ENCODE measurements around the gene LRRC4B. TPM values are rescaled to one million over a fixed set of nuclear protein-coding genes. Genes with fewer than 3 reads are reported as not detected.
A peak's percentile ranks its signal among the peaks of the same experiment; 100 is the strongest.

Gene LRRC4B
- total and polyA plus RNA-seq, 2 of the 4 experiments (the other 2 are of a cell fraction) = 0.03 TPM; not detected in 1

DNA sequence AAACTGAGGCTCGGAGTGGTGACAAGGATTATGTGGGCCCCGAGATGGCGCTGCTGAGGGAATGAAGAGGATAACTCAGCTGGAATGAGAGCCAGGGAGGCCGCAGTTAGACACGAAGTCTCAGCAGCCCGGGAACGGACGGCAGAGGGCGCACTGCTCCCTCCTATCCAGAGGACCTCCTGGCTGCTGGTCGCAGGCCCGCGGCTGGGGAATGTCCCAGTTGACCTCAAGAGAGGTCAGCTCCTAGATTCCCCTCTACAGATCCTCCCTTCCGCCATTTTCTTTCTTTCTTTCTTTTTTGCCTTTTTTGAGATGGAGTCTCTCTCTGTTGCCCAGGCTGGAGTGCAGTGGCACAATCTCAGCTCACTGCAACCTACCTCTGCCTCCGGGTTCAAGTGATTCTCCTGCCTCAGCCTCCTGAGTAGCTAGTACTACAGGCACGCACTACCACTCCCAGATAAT, 30.4 kb downstream of the LRRC4B start:
- H3K36me3 ChIP-seq (ENCODE audit: control insufficient read depth, insufficient read depth, low read length) = no peaks in the 10 kb centered on the region

More for the DNA sequence above, 30.4 kb downstream of the LRRC4B start:
- CTCF ChIA-PET = interaction anchor here (0.6 to 2.5 kb wide), 10 partner anchors 9 to 500 kb away, joined by 3 to 8 read pairs (median 4); no protein-coding TSS in a partner anchor
- Histone ChIP-seq H3K4me3 (ENCODE audit: insufficient read depth, low read depth, low read length) (no peak overlapping the region), H3K9me1 (ENCODE audit: insufficient read depth, low read length) (no peaks in the 10 kb centered on the region), H2BK5ac (ENCODE audit: low read depth, low read length, poor library complexity, severe bottlenecking) (no peak overlapping the region), H2AFZ (replicated peaks; ENCODE audit: low read length, poor library complexity) (peak overlapping the region; percentile 4), H2BK15ac (ENCODE audit: low read depth, low read length) (no peak overlapping the region), H3K14ac (replicated peaks; ENCODE audit: low read depth, low read length) (no peak overlapping the region), H3K9ac (ENCODE audit: low read depth, low read length) (no peak overlapping the region), H3K79me1 (ENCODE audit: low read depth in 1 of 2, low read length in 2 of 2) (no peaks in the 10 kb centered on the region), H4K5ac (ENCODE audit: low read depth, low read length) (no peak overlapping the region), H3K4me1 (ENCODE audit: control insufficient read depth, insufficient read depth, low read length) (no peaks in the 10 kb centered on the region), H4K91ac (ENCODE audit: insufficient read depth, low read depth, low read length) (no peak overlapping the region), H3K56ac (ENCODE audit: extremely low read depth, insufficient read depth, low read length) (no peak overlapping the region), H3K9me3 (ENCODE audit: control insufficient read depth, insufficient read depth, low read length) (peaks cover 3% of the 10 kb centered on the region; the same call in 1 of the 2 replicates), H2BK120ac (ENCODE audit: low read depth, low read length) (no peak overlapping the region), H3K27ac (ENCODE audit: insufficient read depth, low read length) (no peak overlapping the region), H3K18ac (ENCODE audit: low read depth, low read length) (no peak overlapping the region), H3K27me3 (ENCODE audit: control insufficient read depth, insufficient read depth, low read length) (no peaks in the 10 kb centered on the region; the same call in 1 of the 2 replicates), H2AK5ac (ENCODE audit: low read depth, low read length) (no peak overlapping the region), H2AK9ac (replicated peaks; ENCODE audit: low read depth, low read length, poor library complexity) (peak overlapping the region; percentile 65), H4K8ac (ENCODE audit: low read depth in 2 of 2, low read length in 2 of 2) (no peak overlapping the region), H3K4ac (ENCODE audit: low read depth, low read length) (no peak overlapping the region), H3K23ac (ENCODE audit: low read depth, low read length) (no peak overlapping the region), H3K4me2 (ENCODE audit: low read depth, low read length) (no peak overlapping the region), H2BK20ac (ENCODE audit: low read depth, low read length) (no peak overlapping the region), H4K20me1 (ENCODE audit: insufficient read depth, low read length) (no peaks in the 10 kb centered on the region)
- dilution Hi-C loops (cut with HindIII; ENCODE audit: low sequenced_read_pairs, unreplicated experiment) (no loop called here), in situ Hi-C loops (cut with MboI; ENCODE audit: low sequenced_read_pairs) (loop anchor here (10.0 kb wide), 1 partner anchor 247 kb away; no protein-coding TSS in a partner anchor), intact Hi-C loops (cut with micrococcal nuclease) (loop anchor here (1.0 kb wide), 1 partner anchor 385 kb away; no protein-coding TSS in a partner anchor)
- BruUV-seq (replicated peaks) = no TSS peak
- TF ChIP-seq NFE2L2 (IDR thresholded peaks at IDR 0.05; ENCODE audit: low read depth, low read length) (no peak), RAD21 (IDR thresholded peaks at IDR 0.05; ENCODE audit: low read length) (peak; percentile 68), SMC3 (IDR thresholded peaks at IDR 0.05; ENCODE audit: low read depth, low read length) (peak; percentile 79)
- TF ChIP-seq, protein P1, sequence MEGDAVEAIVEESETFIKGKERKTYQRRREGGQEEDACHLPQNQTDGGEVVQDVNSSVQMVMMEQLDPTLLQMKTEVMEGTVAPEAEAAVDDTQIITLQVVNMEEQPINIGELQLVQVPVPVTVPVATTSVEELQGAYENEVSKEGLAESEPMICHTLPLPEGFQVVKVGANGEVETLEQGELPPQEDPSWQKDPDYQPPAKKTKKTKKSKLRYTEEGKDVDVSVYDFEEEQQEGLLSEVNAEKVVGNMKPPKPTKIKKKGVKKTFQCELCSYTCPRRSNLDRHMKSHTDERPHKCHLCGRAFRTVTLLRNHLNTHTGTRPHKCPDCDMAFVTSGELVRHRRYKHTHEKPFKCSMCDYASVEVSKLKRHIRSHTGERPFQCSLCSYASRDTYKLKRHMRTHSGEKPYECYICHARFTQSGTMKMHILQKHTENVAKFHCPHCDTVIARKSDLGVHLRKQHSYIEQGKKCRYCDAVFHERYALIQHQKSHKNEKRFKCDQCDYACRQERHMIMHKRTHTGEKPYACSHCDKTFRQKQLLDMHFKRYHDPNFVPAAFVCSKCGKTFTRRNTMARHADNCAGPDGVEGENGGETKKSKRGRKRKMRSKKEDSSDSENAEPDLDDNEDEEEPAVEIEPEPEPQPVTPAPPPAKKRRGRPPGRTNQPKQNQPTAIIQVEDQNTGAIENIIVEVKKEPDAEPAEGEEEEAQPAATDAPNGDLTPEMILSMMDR (conservative IDR thresholded peaks at IDR 0.05; ENCODE audit: low read depth, low read length) = peak; percentile 88
- peak; percentile 99 for ATAC-seq (ENCODE audit: low read depth)
- peak; percentile 71 for DNase-seq
- POLR2A ChIA-PET (ENCODE audit: unreplicated experiment) = interaction anchor here (0.6 kb wide), 1 partner anchor 10 kb away, joined by 5 read pairs; no protein-coding TSS in a partner anchor
- WGBS, 2 experiments (ENCODE audit: extremely low coverage in 2 of 2, insufficient read length in 1 of 2) = 0% methylated on average over 3 of the region's 15 CpGs; no CpG with 5 or more reads in 1 of the 2 experiments

Measured in IMR-90 (cell line).